HepG2 (cell line): ENCODE data around the gene TRAPPC5. TPM values are rescaled to one million over a fixed set of nuclear protein-coding genes. Genes with fewer than 3 reads are reported as not detected.

Experiments
- BRCA1 ChIP-seq: sonication (generic); formaldehyde crosslinking; IDR thresholded peaks from 2 replicates; pipeline ENCODE4 v1.4.0; 2020; ENCODE audit warnings: missing genetic modification reagents
- CENPX ChIP-seq: sonication (generic); formaldehyde crosslinking; IDR thresholded peaks from 2 replicates; pipeline ENCODE4 v1.9.0; 2021; ENCODE audit warnings: mild to moderate bottlenecking, missing genetic modification reagents, moderate library complexity
- CHD4 ChIP-seq: fragments of 200-600 bp; sonication (generic); IDR thresholded peaks from 2 replicates; pipeline ENCODE4 v1.7.0; 2017; ENCODE audit warnings: mild to moderate bottlenecking, low read length, borderline replicate concordance
- FIP1L1 ChIP-seq: fragments of 200-400 bp; formaldehyde crosslinking; IDR thresholded peaks from 2 replicates; pipeline ENCODE4 v1.6.1; 2018; ENCODE audit warnings: low read depth, mild to moderate bottlenecking, low read length, moderate library complexity, borderline replicate concordance; ENCODE audit not compliant: insufficient read depth
- FOSL2 ChIP-seq: sonication (generic); formaldehyde crosslinking; IDR thresholded peaks from 2 replicates; pipeline ENCODE4 v1.4.0; 2020; ENCODE audit warnings: missing genetic modification reagents
- GTF2F1 ChIP-seq: fragments of 150-350 bp; IDR thresholded peaks from 2 replicates; pipeline ENCODE4 v1.6.1; 2014; ENCODE audit warnings: low read length
- MIER3 ChIP-seq: IDR thresholded peaks from 2 replicates; pipeline ENCODE4 v1.6.1; 2016; ENCODE audit warnings: missing compliant biosample characterization, borderline replicate concordance
- MXD4 ChIP-seq: IDR thresholded peaks from 2 replicates; pipeline ENCODE4 v1.6.1; 2016; ENCODE audit warnings: mild to moderate bottlenecking, missing biosample characterization, missing genetic modification reagents
- PHF5A ChIP-seq: IDR thresholded peaks from one replicate; pipeline ENCODE4 v1.6.1; 2018; ENCODE audit warnings: low read depth, missing genetic modification reagents; ENCODE audit not compliant: unreplicated experiment
- POLR2AphosphoS2 ChIP-seq: IDR thresholded peaks from 2 replicates; pipeline ENCODE4 v1.6.1; 2011; ENCODE audit warnings: low read depth, low read length, improper control_type of control experiment
- RBAK ChIP-seq: sonication (generic); formaldehyde crosslinking; IDR thresholded peaks from 2 replicates; pipeline ENCODE4 v1.5.1; 2020; ENCODE audit warnings: mild to moderate bottlenecking, missing genetic modification reagents
- SOX13 ChIP-seq, 3 experiments: fragments of 450-650 bp in 1 of 3; sonication (generic) in 1 of 3; formaldehyde crosslinking in 1 of 3; IDR thresholded peaks in 2 of 3; conservative IDR thresholded peaks in 1 of 3; 2 replicates each; pipeline versions ENCODE4 v1.5.0 to v1.6.1; 2016 to 2020; ENCODE audit warnings: antibody characterized with exemption in 1 of 3, mild to moderate bottlenecking in 1 of 3, missing compliant biosample characterization in 1 of 3, missing genetic modification reagents in 1 of 3, moderate library complexity in 1 of 3
- STAT6 ChIP-seq: sonication (generic); formaldehyde crosslinking; IDR thresholded peaks from 2 replicates; pipeline ENCODE4 v1.4.0; 2020; ENCODE audit warnings: missing genetic modification reagents, mild to moderate bottlenecking, borderline replicate concordance
- U2AF2 ChIP-seq: fragments of 200-400 bp; formaldehyde crosslinking; IDR thresholded peaks from 2 replicates; pipeline ENCODE4 v1.6.1; 2017; ENCODE audit warnings: low read depth, mild to moderate bottlenecking, low read length
- ZNF3 ChIP-seq: IDR thresholded peaks from 2 replicates; pipeline ENCODE4 v1.7.0; 2017; ENCODE audit warnings: inconsistent platforms
- ZNF614 ChIP-seq: IDR thresholded peaks from 2 replicates; pipeline ENCODE4 v1.6.1; 2018; ENCODE audit warnings: missing biosample characterization, missing genetic modification reagents, inconsistent platforms, borderline replicate concordance
- ZSCAN21 ChIP-seq: sonication (generic); formaldehyde crosslinking; IDR thresholded peaks from 2 replicates; pipeline ENCODE4 v1.8.0; 2022; ENCODE audit warnings: mild to moderate bottlenecking, missing genetic modification reagents, moderate library complexity, borderline replicate concordance
- ZSCAN22 ChIP-seq: sonication (generic); formaldehyde crosslinking; IDR thresholded peaks from 2 replicates; pipeline ENCODE4 v1.4.0; 2020; ENCODE audit warnings: mild to moderate bottlenecking, missing genetic modification reagents
- ZSCAN5A ChIP-seq: sonication (generic); formaldehyde crosslinking; IDR thresholded peaks from 2 replicates; pipeline ENCODE4 v1.8.0; 2022; ENCODE audit warnings: mild to moderate bottlenecking, missing genetic modification reagents, borderline replicate concordance
- polyA plus RNA-seq, 8 experiments: library from polyadenylated mRNA; depleted of rRNA in 3 of 8; stranded (reverse) in 7 of 8; unstranded in 1 of 8; fragments of >200 nt; fragmentation: Illumina TruSeq in 4 of 8; extraction: Trizol in 4 of 8; gene quantifications; 2 replicates each; pipeline versions ENCODE4 v1.2.1 to v1.2.3, GENCODE V29; 2011 to 2016; ENCODE audit warnings: low read depth in 4 of 8, missing spikeins in 1 of 8, mixed read lengths in 1 of 8; ENCODE audit not compliant: insufficient read depth in 1 of 8
- total RNA-seq, 5 experiments: library from RNA; depleted of rRNA; stranded (reverse); fragments of >200 nt; fragmentation: Illumina TruSeq; extraction: Trizol; gene quantifications; 2 replicates each; pipeline ENCODE4 v1.2.3, GENCODE V29; 2016; ENCODE audit warnings: low read depth in 1 of 5
- TF ChIP-seq, protein P1 (sequence below): sonication (generic); formaldehyde crosslinking; IDR thresholded peaks from 2 replicates; pipeline ENCODE4 v1.4.0; 2020; ENCODE audit warnings: low read depth, mild to moderate bottlenecking, missing genetic modification reagents
- TF ChIP-seq, protein P2 (sequence below): sonication (generic); formaldehyde crosslinking; IDR thresholded peaks from 2 replicates; pipeline ENCODE4 v1.4.0; 2020; ENCODE audit warnings: missing genetic modification reagents

The TRAPPC5 gene
- total and polyA plus RNA-seq, 2 of the 13 experiments (the other 11 are each of a cell fraction or from before 2014, with no cell fraction given): 38.5 to 78.7 TPM

- TF ChIP-seq MIER3 (CRISPR knock-in tag) (no peak), ZSCAN21 (CRISPR knock-in tag) (no peak; the same call in 1 of the 2 replicates), ZNF614 (CRISPR knock-in tag) (no peak), ZNF3 (CRISPR knock-in tag) (no peak), CENPX (no peak), GTF2F1 (no peak), FOSL2 (CRISPR knock-in tag) (no peak; the same call in 1 of the 2 replicates), ZSCAN22 (CRISPR knock-in tag) (no peak), BRCA1 (CRISPR knock-in tag) (peak; percentile 61; the same call in 1 of the 2 replicates), CHD4 (no peak), STAT6 (CRISPR knock-in tag) (no peak), POLR2AphosphoS2 (no peak), PHF5A (CRISPR knock-in tag) (no peak), RBAK (no peak), SOX13 (IDR thresholded peaks at IDR 0.05) (no peak), SOX13 (CRISPR knock-in tag; conservative IDR thresholded peaks at IDR 0.05 in 1 of 2, IDR thresholded peaks at IDR 0.05 in 1 of 2) (no peak), U2AF2 (no peak), MXD4 (peak; percentile 61; the same call in 1 of the 2 replicates), ZSCAN5A (CRISPR knock-in tag) (no peak; the same call in 1 of the 2 replicates), FIP1L1 (no peak)
- TF ChIP-seq, protein P1, sequence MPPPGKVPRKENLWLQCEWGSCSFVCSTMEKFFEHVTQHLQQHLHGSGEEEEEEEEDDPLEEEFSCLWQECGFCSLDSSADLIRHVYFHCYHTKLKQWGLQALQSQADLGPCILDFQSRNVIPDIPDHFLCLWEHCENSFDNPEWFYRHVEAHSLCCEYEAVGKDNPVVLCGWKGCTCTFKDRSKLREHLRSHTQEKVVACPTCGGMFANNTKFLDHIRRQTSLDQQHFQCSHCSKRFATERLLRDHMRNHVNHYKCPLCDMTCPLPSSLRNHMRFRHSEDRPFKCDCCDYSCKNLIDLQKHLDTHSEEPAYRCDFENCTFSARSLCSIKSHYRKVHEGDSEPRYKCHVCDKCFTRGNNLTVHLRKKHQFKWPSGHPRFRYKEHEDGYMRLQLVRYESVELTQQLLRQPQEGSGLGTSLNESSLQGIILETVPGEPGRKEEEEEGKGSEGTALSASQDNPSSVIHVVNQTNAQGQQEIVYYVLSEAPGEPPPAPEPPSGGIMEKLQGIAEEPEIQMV (CRISPR knock-in tag): peak; percentile 85; the same call in 1 of the 2 replicates
- TF ChIP-seq, protein P2, sequence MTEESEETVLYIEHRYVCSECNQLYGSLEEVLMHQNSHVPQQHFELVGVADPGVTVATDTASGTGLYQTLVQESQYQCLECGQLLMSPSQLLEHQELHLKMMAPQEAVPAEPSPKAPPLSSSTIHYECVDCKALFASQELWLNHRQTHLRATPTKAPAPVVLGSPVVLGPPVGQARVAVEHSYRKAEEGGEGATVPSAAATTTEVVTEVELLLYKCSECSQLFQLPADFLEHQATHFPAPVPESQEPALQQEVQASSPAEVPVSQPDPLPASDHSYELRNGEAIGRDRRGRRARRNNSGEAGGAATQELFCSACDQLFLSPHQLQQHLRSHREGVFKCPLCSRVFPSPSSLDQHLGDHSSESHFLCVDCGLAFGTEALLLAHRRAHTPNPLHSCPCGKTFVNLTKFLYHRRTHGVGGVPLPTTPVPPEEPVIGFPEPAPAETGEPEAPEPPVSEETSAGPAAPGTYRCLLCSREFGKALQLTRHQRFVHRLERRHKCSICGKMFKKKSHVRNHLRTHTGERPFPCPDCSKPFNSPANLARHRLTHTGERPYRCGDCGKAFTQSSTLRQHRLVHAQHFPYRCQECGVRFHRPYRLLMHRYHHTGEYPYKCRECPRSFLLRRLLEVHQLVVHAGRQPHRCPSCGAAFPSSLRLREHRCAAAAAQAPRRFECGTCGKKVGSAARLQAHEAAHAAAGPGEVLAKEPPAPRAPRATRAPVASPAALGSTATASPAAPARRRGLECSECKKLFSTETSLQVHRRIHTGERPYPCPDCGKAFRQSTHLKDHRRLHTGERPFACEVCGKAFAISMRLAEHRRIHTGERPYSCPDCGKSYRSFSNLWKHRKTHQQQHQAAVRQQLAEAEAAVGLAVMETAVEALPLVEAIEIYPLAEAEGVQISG (CRISPR knock-in tag): peak; percentile 55; the same call in 1 of the 2 replicates
Observed at GRCh38 chr19:7636691-7637373, 43.8 kb upstream of the TRAPPC5 start, which contains the start of gene STXBP2 (continued).
